Stimulated activated CD4-positive, alpha-beta T cell treated with anti-CD3 and anti-CD28 coated beads, TNF-alpha, amount 100 ng/mL, for 1 hour (primary cell): ENCODE data around the gene DST.

Source experiments
- DNase-seq, 3 donors: peaks; one replicate each; pipeline ENCODE4 v3.0.0-alpha.2; 2020; ENCODE audit warnings: low read depth in 3 of 3, low spot score in 1 of 3

Gene DST

GRCh38 chr6:56642366-56643261 is at the start of gene DST:
Gene DST, minus strand, starts transcription at chr6:56642889.
- no peak for DNase-seq

- no peak for DNase-seq
These were observed 49.1 kb upstream of the DST start for GRCh38 chr6:56691814-56692213.

GRCh38 chr6:56691286-56691595 is 48.6 kb upstream of the DST start:
- no peak for DNase-seq

- DNase-seq = no peak
These were observed 48.0 kb upstream of the DST start for GRCh38 chr6:56690519-56691285.

GRCh38 chr6:56689663-56690062 is 47.0 kb upstream of the DST start:
- no peak for DNase-seq

GRCh38 chr6:56689114-56689513 is 46.4 kb upstream of the DST start:
- DNase-seq = no peak

GRCh38 chr6:56688521-56688920 is 45.8 kb upstream of the DST start:
- no peak for DNase-seq

GRCh38 chr6:56687551-56687950 is 44.9 kb upstream of the DST start:
- DNase-seq = no peak

GRCh38 chr6:56686429-56686828 is 43.7 kb upstream of the DST start:
- DNase-seq = no peak

- DNase-seq = no peak
These were observed 43.3 kb upstream of the DST start for GRCh38 chr6:56685994-56686393.

GRCh38 chr6:56685102-56685733 is 42.5 kb upstream of the DST start:
- no peak for DNase-seq

GRCh38 chr6:56684342-56685101 is 41.8 kb upstream of the DST start:
- no peak for DNase-seq

GRCh38 chr6:56683882-56684281 is 41.2 kb upstream of the DST start:
- no peak for DNase-seq

- no peak for DNase-seq
These were observed 39.9 kb upstream of the DST start for GRCh38 chr6:56682635-56683034.

GRCh38 chr6:56677559-56677958 is 34.9 kb upstream of the DST start:
- no peak for DNase-seq

GRCh38 chr6:56671651-56672461 is 29.2 kb upstream of the DST start:
- no peak for DNase-seq

- no peak for DNase-seq
These were observed 28.5 kb upstream of the DST start for GRCh38 chr6:56671160-56671559.

GRCh38 chr6:56669041-56669440 is 26.4 kb upstream of the DST start:
- no peak for DNase-seq

GRCh38 chr6:56668158-56668557 is 25.5 kb upstream of the DST start:
- DNase-seq = no peak

GRCh38 chr6:56667336-56667735 is 24.6 kb upstream of the DST start:
- no peak for DNase-seq
